GM19099 (cell line): Measurements from ENCODE around the gene HERC3.

ENCODE experiments used
- POLR2A ChIP-seq: IDR thresholded peaks from 3 replicates; pipeline ENCODE4 v1.6.1; 2011; ENCODE audit warnings: low read depth; ENCODE audit not compliant: insufficient read length; ENCODE audit errors: extremely low read depth

Gene HERC3

DNA sequence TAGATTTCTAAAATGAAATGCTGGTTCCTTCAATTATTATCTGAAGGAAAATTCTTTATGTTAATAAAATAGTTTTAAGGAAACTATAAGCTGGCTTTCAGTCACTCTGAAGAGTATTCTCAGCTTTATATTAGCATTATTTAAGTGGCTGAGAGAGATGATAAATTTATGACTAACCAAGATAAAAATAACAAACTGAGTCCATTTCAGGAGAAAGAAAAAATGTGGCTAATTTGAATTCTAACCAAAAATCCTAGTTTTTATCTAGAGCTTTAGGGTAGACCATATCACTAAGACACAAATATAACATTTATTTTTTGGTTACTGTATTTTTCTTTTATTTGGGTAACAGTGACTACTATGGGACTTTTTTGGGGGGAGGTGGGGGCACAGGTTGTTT is 164.8 kb downstream of the HERC3 start:
- TF ChIP-seq POLR2A: no peak

DNA sequence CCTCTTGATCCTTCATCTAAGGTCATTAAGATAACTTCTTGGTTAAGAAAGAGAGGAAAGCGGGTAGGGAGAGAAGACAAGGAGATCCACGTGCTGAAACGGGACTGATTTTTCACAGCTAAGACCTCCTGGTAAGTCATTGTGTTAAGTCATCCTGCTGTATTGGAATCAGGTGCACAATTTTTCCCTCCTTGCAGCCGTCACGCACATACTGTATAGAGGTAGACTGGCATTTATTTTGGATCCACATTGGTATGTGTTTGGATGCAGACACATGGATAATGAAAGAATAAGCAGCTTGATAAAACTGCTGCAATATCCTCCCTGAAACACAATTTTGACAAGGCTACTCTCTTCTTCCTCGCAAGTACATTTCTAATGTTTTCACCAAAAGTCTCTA is 165.5 kb downstream of the HERC3 start:
- no peak for TF ChIP-seq POLR2A
